Small intestine (tissue), 7 donors: ENCODE results near the gene ALAS1. TPM values are rescaled to one million over a fixed set of nuclear protein-coding genes. Genes with fewer than 3 reads are reported as not detected.

Experiments
- DNase-seq, 2 donors: peaks; one replicate each; pipeline versions ENCODE4 v3.0.0 to v3.0.0-alpha.2; 2013
- FAIRE-seq: peaks from 2 replicates; lab custom pipeline; 2012; peaks lifted over from hg19 to GRCh38; lab: Jason Lieb, UNC
- H3K27ac ChIP-seq, 3 donors: one replicate each; pipeline ENCODE4 v1.5.1; 2013; ENCODE audit warnings: low read length in 2 of 3, mild to moderate bottlenecking in 2 of 3, control low read depth in 1 of 3, inconsistent platforms in 1 of 3, low read depth in 1 of 3, moderate library complexity in 1 of 3
- H3K27me3 ChIP-seq, 3 donors: one replicate each; pipeline ENCODE4 v1.6.1; 2013; ENCODE audit warnings: low read length in 3 of 3, inconsistent platforms in 1 of 3; ENCODE audit not compliant: control insufficient read depth in 3 of 3, insufficient read depth in 3 of 3
- H3K36me3 ChIP-seq, 3 donors: one replicate each; pipeline ENCODE4 v1.6.1; 2013; ENCODE audit warnings: low read length in 3 of 3, inconsistent platforms in 1 of 3, low read depth in 1 of 3, mild to moderate bottlenecking in 1 of 3, moderate library complexity in 1 of 3; ENCODE audit not compliant: control insufficient read depth in 3 of 3, insufficient read depth in 2 of 3
- H3K4me1 ChIP-seq, 3 donors: one replicate each; pipeline ENCODE4 v1.6.1; 2013; ENCODE audit warnings: low read length in 2 of 3, inconsistent platforms in 1 of 3, low read depth in 1 of 3, mild to moderate bottlenecking in 1 of 3, moderate library complexity in 1 of 3; ENCODE audit not compliant: control insufficient read depth in 3 of 3, insufficient read depth in 2 of 3
- H3K4me3 ChIP-seq, 3 donors: one replicate each; pipeline ENCODE4 v1.5.1; 2013; ENCODE audit warnings: low read length in 3 of 3, control low read depth in 1 of 3, inconsistent platforms in 1 of 3, low read depth in 1 of 3, mild to moderate bottlenecking in 1 of 3, moderate library complexity in 1 of 3
- H3K9me3 ChIP-seq, 2 donors: one replicate each; pipeline ENCODE4 v1.6.1; 2013; ENCODE audit warnings: low read depth in 1 of 2, low read length in 1 of 2; ENCODE audit not compliant: control insufficient read depth in 2 of 2, insufficient read depth in 1 of 2
- WGBS, 3 donors: extraction: QIAGEN DNeasy Blood & Tissue Kit; methylation state at CpG; one replicate each; pipeline ENCODE4 v1.1.7; 2013; 5-methylcytosine and 5-hydroxymethylcytosine counted together
- polyA plus RNA-seq, 4 donors: library from polyadenylated mRNA; stranded (reverse) in 3 of 4; unstranded in 1 of 4; fragments of 200-250 nt in 3 of 4; fragments of 120-200 nt in 1 of 4; gene quantifications; one replicate each; pipeline versions ENCODE4 v1.2.1 to v1.2.3, GENCODE V29; 2013
- donor health status: healthy with polysubstance abuse.
- donor health status: control.
- donor health status: control.
- donor health status: Bipolar disorder and iron deficiency.
- donor health status: healthy.

ALAS1 gene
- polyA plus RNA-seq, 4 donors: 40.9 to 99.7 (median 65.3) TPM

GRCh38 chr3:52221563-52222318, 23.8 kb downstream of the ALAS1 start:
- FAIRE-seq (no peak), DNase-seq (no peak)
- peaks cover 4 to 23% (median 5%) of the 10 kb centered on the region in 3 donors for H3K4me1 ChIP-seq
- peaks cover 0 to 10% (median 0%) of the 10 kb centered on the region in 3 donors for H3K36me3 ChIP-seq
- H3K9me3 ChIP-seq: no peaks in the 10 kb centered on the region
- 84 to 89% (median 87%) methylated on average over 34 of the region's 34 CpGs for WGBS, 3 donors
- no peak overlapping the region for H3K4me3 ChIP-seq
- H3K27ac ChIP-seq: no peak overlapping the region
- no peaks in the 10 kb centered on the region for H3K27me3 ChIP-seq

- Histone ChIP-seq H3K27ac (no peak overlapping the region), H3K27me3 (no peaks in the 10 kb centered on the region), H3K4me1 (peaks cover 4 to 15% (median 5%) of the 10 kb centered on the region in 3 donors), H3K4me3 (no peak overlapping the region), H3K36me3 (peaks cover 0 to 9% (median 0%) of the 10 kb centered on the region in 3 donors), H3K9me3 (no peaks in the 10 kb centered on the region)
- DNase-seq (no peak), FAIRE-seq (no peak)
- WGBS, 3 donors: 93% methylated on average over 40 to 41 of the region's 41 CpGs
These were observed 24.6 kb downstream of the ALAS1 start for GRCh38 chr3:52222319-52223221.

- FAIRE-seq: no peak
- H3K9me3 ChIP-seq: no peaks in the 10 kb centered on the region
- no peaks in the 10 kb centered on the region for H3K27me3 ChIP-seq
- H3K36me3 ChIP-seq: peaks cover 0 to 20% (median under 1%) of the 10 kb centered on the region in 3 donors
- DNase-seq: no peak
- no peak overlapping the region for H3K27ac ChIP-seq
- H3K4me1 ChIP-seq: peaks cover 0 to 8% (median 2%) of the 10 kb centered on the region in 3 donors
- no peak overlapping the region for H3K4me3 ChIP-seq
- WGBS, 3 donors: 94 to 95% (median 94%) methylated on average over 32 of the region's 32 CpGs
These were observed 25.8 kb downstream of the ALAS1 start for GRCh38 chr3:52223449-52224408.

GRCh38 chr3:52225452-52226228, 27.7 kb downstream of the ALAS1 start, which contains the start of gene TLR9:
TLR9 (minus strand) TSS chr3:52225645; CDS start chr3:52225529, 116 bp downstream.
- Histone ChIP-seq H3K27me3 (no peaks in the 10 kb centered on the region), H3K36me3 (peaks cover 7 to 39% (median 18%) of the 10 kb centered on the region in 3 donors), H3K9me3 (no peaks in the 10 kb centered on the region), H3K4me3 (no peak within 1 kb of the TSS), H3K27ac (peak within 1 kb of the TSS in 1 of 3 donors; percentile 63), H3K4me1 (peaks cover 0 to 2% (median under 1%) of the 10 kb centered on the region in 3 donors)
- no peak for FAIRE-seq
- peak in 1 of 2 donors; percentile 53 for DNase-seq
- WGBS, 3 donors: 65 to 66% (median 66%) methylated on average over 8 to 9 of the region's 9 CpGs

GRCh38 chr3:52226229-52226817, 28.4 kb downstream of the ALAS1 start:
- Histone ChIP-seq H3K4me1 (no peaks in the 10 kb centered on the region), H3K9me3 (no peaks in the 10 kb centered on the region), H3K27me3 (no peaks in the 10 kb centered on the region), H3K36me3 (peaks cover 14 to 46% (median 18%) of the 10 kb centered on the region in 3 donors), H3K27ac (peak overlapping the region in 1 of 3 donors; percentile 63), H3K4me3 (no peak overlapping the region)
- DNase-seq (no peak), FAIRE-seq (no peak)
- WGBS, 3 donors: 74 to 94% (median 75%) methylated on average over 5 of the region's 5 CpGs

- no peaks in the 10 kb centered on the region for H3K4me1 ChIP-seq
- H3K9me3 ChIP-seq: no peaks in the 10 kb centered on the region
- peaks cover 14 to 54% (median 18%) of the 10 kb centered on the region in 3 donors for H3K36me3 ChIP-seq
- no peak overlapping the region for H3K4me3 ChIP-seq
- WGBS, 3 donors: 87 to 100% (median 96%) methylated on average over 4 of the region's 4 CpGs
- DNase-seq (no peak), FAIRE-seq (no peak)
- no peaks in the 10 kb centered on the region for H3K27me3 ChIP-seq
- H3K27ac ChIP-seq: no peak overlapping the region
These were observed 29.2 kb downstream of the ALAS1 start for GRCh38 chr3:52227117-52227516.

GRCh38 chr3:52227766-52228165, 29.8 kb downstream of the ALAS1 start:
- Histone ChIP-seq H3K27ac (no peak overlapping the region), H3K36me3 (peaks cover 14 to 53% (median 18%) of the 10 kb centered on the region in 3 donors)

More at GRCh38 chr3:52227766-52228165, 29.8 kb downstream of the ALAS1 start:
- Histone ChIP-seq H3K27me3 (no peaks in the 10 kb centered on the region), H3K4me1 (no peaks in the 10 kb centered on the region), H3K4me3 (no peak overlapping the region), H3K9me3 (no peaks in the 10 kb centered on the region)
- DNase-seq (no peak), FAIRE-seq (no peak)
- WGBS, 3 donors: 76 to 91% (median 86%) methylated on average over 7 of the region's 7 CpGs
